HEK293 (cell line): ENCODE results near the gene LHFPL3.
"Not testable (repeated sequence)": the region's sequence is repeated elsewhere in the genome, so short reads cannot be mapped to it uniquely, and the experiment has no call there.

Source experiments
- CTCF ChIA-PET: fragments of 350-600 bp; formaldehyde crosslinking; extraction: SDS; loops from one replicate; lab custom pipeline; 2021; ENCODE audit warnings: antibody characterized with exemption; lab: Yijun Ruan, JAX
- POLR2A ChIA-PET: fragments of 300-600 bp; formaldehyde crosslinking; extraction: SDS; loops from one replicate; lab custom pipeline; 2020; ENCODE audit warnings: antibody characterized with exemption, inconsistent platforms; lab: Yijun Ruan, JAX
- H3K27ac ChIP-seq: fragments of 200-500 bp; sonication (Bioruptor generic); 2 replicates; pipeline ENCODE4 v1.5.1; 2014; ENCODE audit warnings: low read depth, low read length, control low read depth, inconsistent platforms; ENCODE audit errors: extremely low read depth
- H3K36me3 ChIP-seq, 2 experiments: fragments of 200-500 bp in 1 of 2; sonication (Bioruptor generic) in 1 of 2; 1 replicate in 1 of 2; 2 replicates in 1 of 2; pipeline ENCODE4 v1.5.1; 2014 to 2017; ENCODE audit warnings: inconsistent platforms in 2 of 2, low read length in 2 of 2; ENCODE audit not compliant: control insufficient read depth in 2 of 2, insufficient read depth in 1 of 2
- H3K4me1 ChIP-seq: fragments of 200-500 bp; sonication (Bioruptor generic); 2 replicates; pipeline ENCODE4 v1.5.1; 2014; ENCODE audit warnings: mild to moderate bottlenecking, low read length, inconsistent platforms; ENCODE audit not compliant: control insufficient read depth, insufficient read depth
- H3K4me3 ChIP-seq: 2 replicates; pipeline ENCODE4 v1.5.1; 2011; ENCODE audit warnings: low read depth, mild to moderate bottlenecking, control low read depth, low read length, moderate library complexity
- H3K9me3 ChIP-seq: fragments of 200-500 bp; sonication (Bioruptor generic); 2 replicates; pipeline ENCODE4 v1.5.1; 2014; ENCODE audit warnings: low read depth, low read length, inconsistent platforms; ENCODE audit not compliant: control insufficient read depth, insufficient read depth
- KLF16 ChIP-seq: fragments of 450-650 bp; formaldehyde crosslinking; IDR thresholded peaks from 2 replicates; pipeline ENCODE4 v1.5.1; 2017; ENCODE audit warnings: missing biosample characterization, missing genetic modification characterization
- OSR2 ChIP-seq: fragments of 450-650 bp; formaldehyde crosslinking; IDR thresholded peaks from 2 replicates; pipeline ENCODE4 v1.5.1; 2016; ENCODE audit warnings: missing biosample characterization, missing genetic modification characterization
- TCF7L2 ChIP-seq: IDR thresholded peaks from 2 replicates; pipeline ENCODE4 v1.6.1; 2011; ENCODE audit warnings: low read depth, mild to moderate bottlenecking, inconsistent platforms, low read length, moderate library complexity, borderline replicate concordance
- YY1 ChIP-seq: fragments of 450-650 bp; formaldehyde crosslinking; IDR thresholded peaks from 2 replicates; pipeline ENCODE4 v1.5.1; 2018; ENCODE audit warnings: missing biosample characterization, missing genetic modification characterization
- ZFP37 ChIP-seq: fragments of 450-650 bp; formaldehyde crosslinking; IDR thresholded peaks from 2 replicates; pipeline ENCODE4 v1.5.1; 2016; ENCODE audit warnings: missing biosample characterization, missing genetic modification characterization
- ZNF174 ChIP-seq: fragments of 450-650 bp; formaldehyde crosslinking; IDR thresholded peaks from 2 replicates; pipeline ENCODE4 v1.5.0; 2017; ENCODE audit warnings: missing biosample characterization, mild to moderate bottlenecking, missing genetic modification characterization
- ZNF202 ChIP-seq: fragments of 450-650 bp; formaldehyde crosslinking; IDR thresholded peaks from 2 replicates; pipeline ENCODE4 v1.5.1; 2016; ENCODE audit warnings: missing biosample characterization, missing genetic modification characterization, borderline replicate concordance
- ZNF248 ChIP-seq: fragments of 450-650 bp; formaldehyde crosslinking; IDR thresholded peaks from 2 replicates; pipeline ENCODE4 v1.5.1; 2017; ENCODE audit warnings: missing biosample characterization, missing genetic modification characterization
- ZNF350 ChIP-seq: fragments of 450-650 bp; formaldehyde crosslinking; IDR thresholded peaks from 2 replicates; pipeline ENCODE4 v1.5.0; 2017; ENCODE audit warnings: missing biosample characterization, mild to moderate bottlenecking, missing genetic modification characterization
- ZNF623 ChIP-seq: fragments of 450-650 bp; formaldehyde crosslinking; IDR thresholded peaks from 2 replicates; pipeline ENCODE4 v1.5.1; 2016; ENCODE audit warnings: missing biosample characterization, missing genetic modification characterization
- ZNF626 ChIP-seq: fragments of 450-650 bp; sonication (Bioruptor Pico); formaldehyde crosslinking; IDR thresholded peaks from 2 replicates; pipeline ENCODE4 v1.5.1; 2018; ENCODE audit warnings: missing biosample characterization, missing genetic modification characterization, inconsistent platforms
- ZNF707 ChIP-seq: fragments of 450-650 bp; formaldehyde crosslinking; IDR thresholded peaks from 2 replicates; pipeline ENCODE4 v1.5.1; 2016; ENCODE audit warnings: missing biosample characterization, missing genetic modification characterization
- ZNF776 ChIP-seq: fragments of 450-650 bp; formaldehyde crosslinking; IDR thresholded peaks from 2 replicates; pipeline ENCODE4 v1.5.0; 2017; ENCODE audit warnings: missing biosample characterization, missing genetic modification characterization, borderline replicate concordance
- ZSCAN30 ChIP-seq: fragments of 450-650 bp; IDR thresholded peaks from 2 replicates; pipeline ENCODE4 v1.5.1; 2018; ENCODE audit warnings: missing biosample characterization, mild to moderate bottlenecking, missing genetic modification characterization, moderate library complexity
- TF ChIP-seq, protein P1 (sequence below): fragments of 450-650 bp; formaldehyde crosslinking; IDR thresholded peaks from 2 replicates; pipeline ENCODE4 v1.5.1; 2016; ENCODE audit warnings: missing biosample characterization, missing genetic modification characterization
- TF ChIP-seq, protein P2 (sequence below): fragments of 450-650 bp; formaldehyde crosslinking; IDR thresholded peaks from 2 replicates; pipeline ENCODE4 v1.5.1; 2016; ENCODE audit warnings: missing biosample characterization, missing genetic modification characterization, borderline replicate concordance
- TF ChIP-seq, protein P3 (sequence below): fragments of 450-650 bp; formaldehyde crosslinking; IDR thresholded peaks from 2 replicates; pipeline ENCODE4 v1.5.1; 2017; ENCODE audit warnings: missing biosample characterization, missing genetic modification characterization
- TF ChIP-seq, protein P4 (sequence below): fragments of 450-650 bp; formaldehyde crosslinking; IDR thresholded peaks from 2 replicates; pipeline ENCODE4 v1.5.1; 2016; ENCODE audit warnings: missing biosample characterization, missing genetic modification characterization

Gene LHFPL3

DNA sequence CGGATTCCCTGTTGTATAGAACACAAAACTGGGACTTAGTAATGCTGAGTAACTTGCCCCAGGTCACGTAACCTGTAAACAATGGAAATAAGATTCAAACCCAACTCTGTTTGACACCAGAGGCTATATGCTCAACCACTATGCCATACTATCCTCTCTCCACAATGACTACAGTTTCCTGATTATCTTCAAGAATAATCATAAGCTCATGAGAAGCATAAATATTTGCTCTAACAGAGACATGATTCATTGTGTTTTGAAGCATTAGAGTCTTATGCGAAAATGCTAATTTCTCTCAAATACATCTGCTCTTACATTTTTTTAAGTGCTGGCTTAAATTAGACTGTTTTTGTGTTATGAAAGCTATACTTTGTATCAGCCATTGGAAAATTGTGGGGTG lies 241.3 kb downstream of the LHFPL3 start (continued):
- TF ChIP-seq OSR2 (tag by site-specific recombination) (no peak), KLF16 (no peak)
- TF ChIP-seq, protein P1, sequence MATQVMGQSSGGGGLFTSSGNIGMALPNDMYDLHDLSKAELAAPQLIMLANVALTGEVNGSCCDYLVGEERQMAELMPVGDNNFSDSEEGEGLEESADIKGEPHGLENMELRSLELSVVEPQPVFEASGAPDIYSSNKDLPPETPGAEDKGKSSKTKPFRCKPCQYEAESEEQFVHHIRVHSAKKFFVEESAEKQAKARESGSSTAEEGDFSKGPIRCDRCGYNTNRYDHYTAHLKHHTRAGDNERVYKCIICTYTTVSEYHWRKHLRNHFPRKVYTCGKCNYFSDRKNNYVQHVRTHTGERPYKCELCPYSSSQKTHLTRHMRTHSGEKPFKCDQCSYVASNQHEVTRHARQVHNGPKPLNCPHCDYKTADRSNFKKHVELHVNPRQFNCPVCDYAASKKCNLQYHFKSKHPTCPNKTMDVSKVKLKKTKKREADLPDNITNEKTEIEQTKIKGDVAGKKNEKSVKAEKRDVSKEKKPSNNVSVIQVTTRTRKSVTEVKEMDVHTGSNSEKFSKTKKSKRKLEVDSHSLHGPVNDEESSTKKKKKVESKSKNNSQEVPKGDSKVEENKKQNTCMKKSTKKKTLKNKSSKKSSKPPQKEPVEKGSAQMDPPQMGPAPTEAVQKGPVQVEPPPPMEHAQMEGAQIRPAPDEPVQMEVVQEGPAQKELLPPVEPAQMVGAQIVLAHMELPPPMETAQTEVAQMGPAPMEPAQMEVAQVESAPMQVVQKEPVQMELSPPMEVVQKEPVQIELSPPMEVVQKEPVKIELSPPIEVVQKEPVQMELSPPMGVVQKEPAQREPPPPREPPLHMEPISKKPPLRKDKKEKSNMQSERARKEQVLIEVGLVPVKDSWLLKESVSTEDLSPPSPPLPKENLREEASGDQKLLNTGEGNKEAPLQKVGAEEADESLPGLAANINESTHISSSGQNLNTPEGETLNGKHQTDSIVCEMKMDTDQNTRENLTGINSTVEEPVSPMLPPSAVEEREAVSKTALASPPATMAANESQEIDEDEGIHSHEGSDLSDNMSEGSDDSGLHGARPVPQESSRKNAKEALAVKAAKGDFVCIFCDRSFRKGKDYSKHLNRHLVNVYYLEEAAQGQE (tag by site-specific recombination), result no peak

DNA sequence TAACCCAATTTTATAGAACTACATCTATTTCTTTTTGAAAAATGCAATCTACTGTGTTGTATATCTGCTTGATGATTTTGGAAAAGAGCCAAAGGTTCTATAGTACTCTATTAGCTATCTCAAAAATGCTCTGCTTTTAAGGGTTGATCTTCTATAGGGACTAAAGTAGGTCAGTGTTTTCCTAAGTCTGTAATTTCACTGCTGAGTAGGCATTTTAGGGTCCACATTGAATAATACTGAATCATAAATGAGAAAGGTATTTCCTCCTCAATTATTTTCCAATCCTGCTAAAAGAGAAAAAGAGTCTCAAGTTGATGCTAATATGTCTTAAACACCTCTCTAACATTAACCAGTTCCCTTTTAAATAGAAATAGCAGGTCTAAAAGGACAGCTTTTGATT lies 244.2 kb downstream of the LHFPL3 start:
- H3K9me3 ChIP-seq, result no peaks in the 10 kb centered on the region
- H3K4me3 ChIP-seq, result no peak overlapping the region
- ChIA-PET CTCF (no interaction called here), POLR2A (no interaction called here)
- no peaks in the 10 kb centered on the region for H3K4me1 ChIP-seq
- H3K27ac ChIP-seq, result no peak overlapping the region
- TF ChIP-seq ZNF623 (tag by site-specific recombination), result no peak
- no peak for TF ChIP-seq ZNF707 (tag by site-specific recombination)
- no peaks in the 10 kb centered on the region for H3K36me3 ChIP-seq

DNA sequence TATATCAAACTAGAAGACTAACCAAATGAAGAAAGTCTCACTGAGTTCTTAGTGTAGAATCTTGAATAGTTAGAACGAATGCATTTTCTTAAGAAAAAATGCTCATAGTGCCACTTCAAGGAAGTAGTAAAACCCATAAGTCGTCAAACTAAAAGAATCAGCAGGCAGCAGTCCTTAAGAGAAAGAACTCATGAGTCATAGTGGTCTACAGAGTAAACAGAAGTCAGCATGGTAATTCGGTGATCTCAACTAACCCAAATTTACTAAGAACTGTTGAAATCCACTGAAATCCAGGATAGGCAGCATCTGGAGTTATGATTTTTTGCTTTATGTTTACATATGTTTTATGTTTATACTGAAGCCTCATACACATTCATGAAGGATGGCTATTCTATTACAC lies 256.2 kb downstream of the LHFPL3 start:
- Histone ChIP-seq H3K4me3 (no peak overlapping the region), H3K4me1 (no peaks in the 10 kb centered on the region), H3K36me3 (no peaks in the 10 kb centered on the region), H3K27ac (no peak overlapping the region), H3K9me3 (no peaks in the 10 kb centered on the region)
- CTCF ChIA-PET, result no interaction called here
- POLR2A ChIA-PET, result no interaction called here
- TF ChIP-seq ZNF626 (tag by site-specific recombination), result no peak
- TF ChIP-seq ZFP37 (tag by site-specific recombination), result no peak
- TF ChIP-seq, protein P2, sequence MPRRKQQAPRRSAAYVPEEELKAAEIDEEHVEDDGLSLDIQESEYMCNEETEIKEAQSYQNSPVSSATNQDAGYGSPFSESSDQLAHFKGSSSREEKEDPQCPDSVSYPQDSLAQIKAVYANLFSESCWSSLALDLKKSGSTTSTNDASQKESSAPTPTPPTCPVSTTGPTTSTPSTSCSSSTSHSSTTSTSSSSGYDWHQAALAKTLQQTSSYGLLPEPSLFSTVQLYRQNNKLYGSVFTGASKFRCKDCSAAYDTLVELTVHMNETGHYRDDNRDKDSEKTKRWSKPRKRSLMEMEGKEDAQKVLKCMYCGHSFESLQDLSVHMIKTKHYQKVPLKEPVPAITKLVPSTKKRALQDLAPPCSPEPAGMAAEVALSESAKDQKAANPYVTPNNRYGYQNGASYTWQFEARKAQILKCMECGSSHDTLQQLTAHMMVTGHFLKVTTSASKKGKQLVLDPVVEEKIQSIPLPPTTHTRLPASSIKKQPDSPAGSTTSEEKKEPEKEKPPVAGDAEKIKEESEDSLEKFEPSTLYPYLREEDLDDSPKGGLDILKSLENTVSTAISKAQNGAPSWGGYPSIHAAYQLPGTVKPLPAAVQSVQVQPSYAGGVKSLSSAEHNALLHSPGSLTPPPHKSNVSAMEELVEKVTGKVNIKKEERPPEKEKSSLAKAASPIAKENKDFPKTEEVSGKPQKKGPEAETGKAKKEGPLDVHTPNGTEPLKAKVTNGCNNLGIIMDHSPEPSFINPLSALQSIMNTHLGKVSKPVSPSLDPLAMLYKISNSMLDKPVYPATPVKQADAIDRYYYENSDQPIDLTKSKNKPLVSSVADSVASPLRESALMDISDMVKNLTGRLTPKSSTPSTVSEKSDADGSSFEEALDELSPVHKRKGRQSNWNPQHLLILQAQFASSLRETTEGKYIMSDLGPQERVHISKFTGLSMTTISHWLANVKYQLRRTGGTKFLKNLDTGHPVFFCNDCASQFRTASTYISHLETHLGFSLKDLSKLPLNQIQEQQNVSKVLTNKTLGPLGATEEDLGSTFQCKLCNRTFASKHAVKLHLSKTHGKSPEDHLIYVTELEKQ (tag by site-specific recombination), result no peak
- no peak for TF ChIP-seq ZNF174 (tag by site-specific recombination)
- TF ChIP-seq ZNF350 (tag by site-specific recombination), result no peak
- TF ChIP-seq, protein P3, sequence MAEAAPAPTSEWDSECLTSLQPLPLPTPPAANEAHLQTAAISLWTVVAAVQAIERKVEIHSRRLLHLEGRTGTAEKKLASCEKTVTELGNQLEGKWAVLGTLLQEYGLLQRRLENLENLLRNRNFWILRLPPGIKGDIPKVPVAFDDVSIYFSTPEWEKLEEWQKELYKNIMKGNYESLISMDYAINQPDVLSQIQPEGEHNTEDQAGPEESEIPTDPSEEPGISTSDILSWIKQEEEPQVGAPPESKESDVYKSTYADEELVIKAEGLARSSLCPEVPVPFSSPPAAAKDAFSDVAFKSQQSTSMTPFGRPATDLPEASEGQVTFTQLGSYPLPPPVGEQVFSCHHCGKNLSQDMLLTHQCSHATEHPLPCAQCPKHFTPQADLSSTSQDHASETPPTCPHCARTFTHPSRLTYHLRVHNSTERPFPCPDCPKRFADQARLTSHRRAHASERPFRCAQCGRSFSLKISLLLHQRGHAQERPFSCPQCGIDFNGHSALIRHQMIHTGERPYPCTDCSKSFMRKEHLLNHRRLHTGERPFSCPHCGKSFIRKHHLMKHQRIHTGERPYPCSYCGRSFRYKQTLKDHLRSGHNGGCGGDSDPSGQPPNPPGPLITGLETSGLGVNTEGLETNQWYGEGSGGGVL (tag by site-specific recombination), result no peak
- TF ChIP-seq ZNF248 (tag by site-specific recombination), result no peak
- no peak for TF ChIP-seq ZNF202 (tag by site-specific recombination)
- TF ChIP-seq YY1 (tag by site-specific recombination), result no peak
- TF ChIP-seq ZSCAN30 (tag by site-specific recombination), result no peak
- TF ChIP-seq TCF7L2, result no peak
- no peak for TF ChIP-seq ZNF776 (tag by site-specific recombination)
- no peak for TF ChIP-seq KLF16
- TF ChIP-seq, protein P4, sequence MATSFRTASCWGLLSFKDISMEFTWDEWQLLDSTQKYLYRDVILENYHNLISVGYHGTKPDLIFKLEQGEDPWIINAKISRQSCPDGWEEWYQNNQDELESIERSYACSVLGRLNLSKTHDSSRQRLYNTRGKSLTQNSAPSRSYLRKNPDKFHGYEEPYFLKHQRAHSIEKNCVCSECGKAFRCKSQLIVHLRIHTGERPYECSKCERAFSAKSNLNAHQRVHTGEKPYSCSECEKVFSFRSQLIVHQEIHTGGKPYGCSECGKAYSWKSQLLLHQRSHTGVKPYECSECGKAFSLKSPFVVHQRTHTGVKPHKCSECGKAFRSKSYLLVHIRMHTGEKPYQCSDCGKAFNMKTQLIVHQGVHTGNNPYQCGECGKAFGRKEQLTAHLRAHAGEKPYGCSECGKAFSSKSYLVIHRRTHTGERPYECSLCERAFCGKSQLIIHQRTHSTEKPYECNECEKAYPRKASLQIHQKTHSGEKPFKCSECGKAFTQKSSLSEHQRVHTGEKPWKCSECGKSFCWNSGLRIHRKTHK, result no peak

DNA sequence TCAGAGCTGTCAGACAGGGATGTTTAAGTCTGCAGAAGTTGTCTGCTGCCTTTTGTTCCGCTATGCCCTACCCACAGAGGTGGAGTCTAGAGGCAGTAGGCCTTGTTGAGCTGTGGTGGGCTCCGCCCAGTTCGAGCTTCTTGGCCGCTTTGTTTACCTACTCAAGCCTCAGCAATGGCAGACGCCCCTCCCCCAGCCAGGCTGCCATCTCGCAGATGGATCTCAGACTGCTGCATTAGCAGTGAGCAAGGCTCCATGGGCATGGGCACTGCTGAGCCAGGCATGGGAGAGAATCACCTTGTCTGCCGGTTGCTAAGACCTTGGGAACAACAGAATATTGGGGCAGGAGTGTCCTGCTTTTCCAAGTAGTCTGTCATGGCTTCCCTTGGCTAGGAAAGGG lies 267.2 kb downstream of the LHFPL3 start:
- H3K27ac ChIP-seq, H3K4me3 ChIP-seq, H3K4me1 ChIP-seq, H3K36me3 ChIP-seq, H3K9me3 ChIP-seq, POLR2A ChIA-PET, CTCF ChIA-PET: not testable (repeated sequence)
